K562 (cell line): Measurements from ENCODE around the gene GLT1D1. TPM values are rescaled to one million over a fixed set of nuclear protein-coding genes. Genes with fewer than 3 reads are reported as not detected.

Source experiments
- ATAC-seq: fragments of 200-7000 bp; cut with Tn5 transposase; 3 replicates; pipeline ENCODE4 v1.9.1; 2020; ENCODE audit warnings: moderate library complexity
- BruUV-seq: library from RNA; stranded (reverse); fragments of 400-500 nt; replicated peaks from 2 replicates; lab custom pipeline; 2021; lab: Mats Ljungman, UMichigan
- CTCF ChIA-PET: fragments of 300-600 bp; formaldehyde crosslinking; extraction: SDS; loops from one replicate; lab custom pipeline; 2021; ENCODE audit warnings: low intra/inter-chr PET ratio; lab: Yijun Ruan, JAX
- POLR2A ChIA-PET: fragments of 300-600, 350-650 bp; sonication (Branson Sonifier 250); formaldehyde crosslinking; extraction: SDS; loops from one replicate; lab custom pipeline; 2021; ENCODE audit warnings: antibody characterized with exemption, inconsistent platforms; lab: Yijun Ruan, JAX
- DNase-seq, 4 experiments: peaks; one replicate each; pipeline versions ENCODE4 v3.0.0 to v3.0.0-alpha.2; 2011 to 2018; ENCODE audit warnings: low spot score in 3 of 4, mixed read lengths in 3 of 4; ENCODE audit errors: extremely low read depth in 1 of 4
- FAIRE-seq: peaks from 2 replicates; lab custom pipeline; 2011; peaks lifted over from hg19 to GRCh38; lab: Jason Lieb, UNC
- H2AFZ ChIP-seq: 2 replicates; pipeline ENCODE4 v1.6.0; 2011; ENCODE audit warnings: low read depth, low read length, control low read depth, inconsistent platforms
- H3K27ac ChIP-seq: fragments of 200-600 bp; 3 replicates; pipeline ENCODE4 v1.8.0; 2011; ENCODE audit warnings: low read depth, mild to moderate bottlenecking, control low read depth, inconsistent platforms, low read length, moderate library complexity, mixed read lengths; ENCODE audit errors: extremely low read depth
- H3K27me3 ChIP-seq, 2 experiments: fragments of 300-600 bp in 1 of 2; 2 replicates in 1 of 2; 3 replicates in 1 of 2; pipeline versions ENCODE4 v1.6.0 to v1.8.0; 2011; ENCODE audit warnings: inconsistent platforms in 2 of 2, low read length in 2 of 2, mild to moderate bottlenecking in 1 of 2, mixed read lengths in 1 of 2, moderate library complexity in 1 of 2; ENCODE audit not compliant: control insufficient read depth in 2 of 2, insufficient read depth in 2 of 2
- H3K36me3 ChIP-seq: fragments of 300-600 bp; 3 replicates; pipeline ENCODE4 v1.8.0; 2011; ENCODE audit warnings: mild to moderate bottlenecking, low read length, inconsistent platforms; ENCODE audit not compliant: control insufficient read depth, insufficient read depth
- H3K4me1 ChIP-seq, 2 experiments: fragments of 200-600 bp in 1 of 2; replicated peaks in 1 of 2; 2 replicates in 1 of 2; 3 replicates in 1 of 2; pipeline versions ENCODE4 v1.5.1 to v1.8.0; 2011; ENCODE audit warnings: inconsistent platforms in 2 of 2, low read length in 2 of 2, mild to moderate bottlenecking in 1 of 2, mixed read lengths in 1 of 2, moderate library complexity in 1 of 2; ENCODE audit not compliant: control insufficient read depth in 2 of 2, insufficient read depth in 2 of 2
- H3K4me2 ChIP-seq: 2 replicates; pipeline ENCODE4 v1.6.1; 2011; ENCODE audit warnings: low read length, control low read depth, inconsistent platforms, mixed read lengths; ENCODE audit not compliant: insufficient read depth
- H3K4me3 ChIP-seq: fragments of 200-600 bp; sonication (generic), shearing (Covaris generic); 2 replicates; pipeline ENCODE4 v1.5.1; 2016; ENCODE audit warnings: control low read depth, inconsistent platforms
- H3K79me2 ChIP-seq: fragments of 200-600 bp; 3 replicates; pipeline ENCODE4 v1.8.0; 2011; ENCODE audit warnings: low read length, inconsistent platforms; ENCODE audit not compliant: control insufficient read depth, insufficient read depth
- H3K9ac ChIP-seq, 2 experiments: 2 replicates each; pipeline versions ENCODE4 v1.6.0 to v1.6.1; 2011; ENCODE audit warnings: low read depth in 2 of 2, low read length in 2 of 2, control low read depth in 1 of 2, inconsistent platforms in 1 of 2, mild to moderate bottlenecking in 1 of 2, mixed read lengths in 1 of 2; ENCODE audit not compliant: insufficient read depth in 1 of 2
- H3K9me1 ChIP-seq: one replicate; pipeline ENCODE4 v1.6.0; 2011; ENCODE audit warnings: inconsistent platforms, mild to moderate bottlenecking, low read length, moderate library complexity; ENCODE audit not compliant: control insufficient read depth, insufficient read depth
- H3K9me3 ChIP-seq: replicated peaks from 2 replicates; pipeline ENCODE4 v1.5.1; 2011; ENCODE audit warnings: low read depth, low read length, inconsistent platforms; ENCODE audit not compliant: control insufficient read depth, insufficient read depth
- H4K20me1 ChIP-seq: replicated peaks from 2 replicates; pipeline ENCODE4 v1.6.1; 2011; ENCODE audit warnings: low read length, inconsistent platforms, mixed read lengths; ENCODE audit not compliant: control insufficient read depth, insufficient read depth
- ATF6 ChIP-seq: sonication (generic); formaldehyde crosslinking; IDR thresholded peaks from 2 replicates; pipeline ENCODE4 v1.4.0; 2020; ENCODE audit warnings: mild to moderate bottlenecking, missing genetic modification reagents
- CEBPZ ChIP-seq: fragments of 150-350 bp; IDR thresholded peaks from 2 replicates; pipeline ENCODE4 v1.6.1; 2014; ENCODE audit warnings: low read depth, mild to moderate bottlenecking, low read length, borderline replicate concordance
- ELK1 ChIP-seq: sonication (generic); formaldehyde crosslinking; IDR thresholded peaks from 2 replicates; pipeline ENCODE4 v1.8.1; 2022; ENCODE audit warnings: missing genetic modification reagents
- HDAC1 ChIP-seq, 2 experiments: fragments of 450-650 bp; IDR thresholded peaks; 2 replicates each; pipeline ENCODE4 v1.6.1; 2016 to 2017; ENCODE audit warnings: inconsistent platforms in 1 of 2, mild to moderate bottlenecking in 1 of 2, moderate library complexity in 1 of 2
- MYC ChIP-seq, 2 experiments: fragments of 250-450 bp in 1 of 2; sonication (Bioruptor Pico) in 1 of 2; IDR thresholded peaks; 2 replicates each; pipeline versions ENCODE4 v1.5.1 to v1.6.1; 2012 to 2021; ENCODE audit warnings: low read depth in 2 of 2, borderline replicate concordance in 1 of 2, improper control_type of control experiment in 1 of 2, low read length in 1 of 2, mild to moderate bottlenecking in 1 of 2, moderate library complexity in 1 of 2
- NONO ChIP-seq, 2 experiments: fragments of 200-400 bp in 1 of 2; fragments of 450-650 bp in 1 of 2; formaldehyde crosslinking in 1 of 2; IDR thresholded peaks; 2 replicates each; pipeline ENCODE4 v1.6.1; 2017; ENCODE audit warnings: low read depth in 2 of 2, mild to moderate bottlenecking in 2 of 2, moderate library complexity in 2 of 2, low read length in 1 of 2
- POLR2AphosphoS2 ChIP-seq: IDR thresholded peaks from 2 replicates; pipeline ENCODE4 v1.6.1; 2012; ENCODE audit warnings: low read length, improper control_type of control experiment
- RAD21 ChIP-seq, 2 experiments: fragments of 250-450 bp in 1 of 2; fragments of 450-650 bp in 1 of 2; sonication (Bioruptor Pico) in 1 of 2; formaldehyde crosslinking in 1 of 2; IDR thresholded peaks in 1 of 2; conservative IDR thresholded peaks in 1 of 2; 2 replicates each; pipeline versions ENCODE4 v1.4.0 to v1.8.0; 2020 to 2022; ENCODE audit warnings: mild to moderate bottlenecking in 2 of 2, moderate library complexity in 1 of 2
- TAF9B ChIP-seq: fragments of 450-650 bp; IDR thresholded peaks from 2 replicates; pipeline ENCODE4 v1.6.1; 2018; ENCODE audit warnings: mild to moderate bottlenecking; ENCODE audit not compliant: partially characterized antibody
- ZNF232 ChIP-seq: sonication (generic); formaldehyde crosslinking; IDR thresholded peaks from 2 replicates; pipeline ENCODE4 v1.8.0; 2022; ENCODE audit warnings: mild to moderate bottlenecking, missing genetic modification reagents
- ZNF740 ChIP-seq, 3 experiments: fragments of 200-800 bp in 1 of 3; sonication (Bioruptor generic) in 1 of 3; sonication (generic) in 1 of 3; formaldehyde crosslinking in 1 of 3; IDR thresholded peaks; 2 replicates each; pipeline versions ENCODE4 v1.6.1 to v1.8.0; 2016 to 2022; ENCODE audit warnings: mild to moderate bottlenecking in 2 of 3, missing compliant biosample characterization in 2 of 3, missing genetic modification characterization in 2 of 3, missing genetic modification reagents in 1 of 3
- WGBS: fragments of 100-300 bp; shearing (Covaris generic); methylation state at CpG from one replicate; pipeline ENCODE4 v1.1.6; 2016; ENCODE audit warnings: low coverage, mixed read lengths; ENCODE audit not compliant: insufficient coverage; ENCODE audit errors: missing lambda C conversion rate; 5-methylcytosine and 5-hydroxymethylcytosine counted together
- in situ Hi-C: fragments of 300-500 bp; cut with MboI; formaldehyde crosslinking; loops from 4 replicates; pipeline ENCODE4 v1.15.0; 2018; ENCODE audit warnings: inconsistent platforms, mixed read lengths
- intact Hi-C: fragments of 100-400 bp; cut with micrococcal nuclease; formaldehyde crosslinking; loops from 2 replicates; pipeline ENCODE4 v1.14.2; 2022
- polyA plus RNA-seq, 8 experiments: library from polyadenylated mRNA; depleted of rRNA in 4 of 8; stranded (reverse) in 5 of 8; unstranded in 3 of 8; fragments of >200 nt; fragmentation: Nextera tagmentation in 2 of 8; fragmentation: Illumina TruSeq in 1 of 8; extraction: Ambion mirVana in 2 of 8; extraction: Trizol in 1 of 8; gene quantifications; 2 replicates each; pipeline versions ENCODE4 v1.2.1 to v1.2.3, GENCODE V29; 2011 to 2014; ENCODE audit warnings: inconsistent platforms in 1 of 8, missing spikeins in 1 of 8
- total RNA-seq, 7 experiments: library from RNA; depleted of rRNA in 6 of 7; stranded (reverse); fragments of >200 nt in 6 of 7; fragmentation: Illumina TruSeq in 2 of 7; extraction: Trizol in 2 of 7; gene quantifications; 2 replicates each; pipeline versions ENCODE4 v1.2.1 to v1.2.3, GENCODE V29; 2011 to 2021; ENCODE audit warnings: low replicate concordance in 1 of 7

The GLT1D1 gene
- total and polyA plus RNA-seq, 9 of the 15 experiments (the other 6 are each of a cell fraction or from before 2014, with no cell fraction given): 0.04 TPM; not detected in 8

- Histone ChIP-seq H3K9me1 (no peaks in the 10 kb centered on the region), H3K27ac (no peak overlapping the region), H3K4me2 (no peak overlapping the region), H2AFZ (no peak overlapping the region), H3K9me3 (no peaks in the 10 kb centered on the region), H3K36me3 (no peaks in the 10 kb centered on the region), H3K27me3 (peaks cover 18 to 64% of the 10 kb centered on the region in 2 experiments; a peak in 4 of 5 replicates), H3K4me3 (no peak overlapping the region), H3K4me1 (no peaks in the 10 kb centered on the region), H4K20me1 (peaks cover 3% of the 10 kb centered on the region; the same call in 1 of the 2 replicates), H3K79me2 (no peaks in the 10 kb centered on the region), H3K9ac (no peak overlapping the region)
- no TSS peak for BruUV-seq
- WGBS: 1% methylated on average over 8 of the region's 9 CpGs
- FAIRE-seq (no peak), ATAC-seq (peak; percentile 37; the same call in 2 of the 3 replicates), DNase-seq (no peak)
- ChIA-PET POLR2A (no interaction called here), CTCF (no interaction called here)
- in situ Hi-C loops: no loop called here
- intact Hi-C loops: no loop called here
- TF ChIP-seq RAD21 (CRISPR knock-in tag; conservative IDR thresholded peaks at IDR 0.05 in 1 of 2, IDR thresholded peaks at IDR 0.05 in 1 of 2) (no peak), POLR2AphosphoS2 (no peak), CEBPZ (no peak), ATF6 (CRISPR knock-in tag) (no peak), HDAC1 (IDR thresholded peaks at IDR 0.05) (no peak), ELK1 (no peak), TAF9B (no peak), ZNF232 (no peak), MYC (IDR thresholded peaks at IDR 0.05; ENCODE audit: low read depth, low read length) (no peak), MYC (CRISPR knock-in tag; IDR thresholded peaks at IDR 0.05; ENCODE audit: borderline replicate concordance, low read depth) (no peak), ZNF740 (CRISPR knock-in tag; IDR thresholded peaks at IDR 0.05) (no peak), ZNF740 (tag; IDR thresholded peaks at IDR 0.05) (no peak), NONO (IDR thresholded peaks at IDR 0.05; ENCODE audit: low read depth in 2 of 2, low read length in 1 of 2) (no peak)
These were observed 11.4 kb downstream of the GLT1D1 start for GRCh38 chr12:128864516-128865186.
